ENCODE data around the gene POLE4. TPM values are rescaled to one million over a fixed set of nuclear protein-coding genes. Genes with fewer than 3 reads are reported as not detected.

The POLE4 gene
- total and polyA plus RNA-seq, 2 donors (not counting 1 experiment from before 2014, with no cell fraction given): 26.3 to 28.9 TPM

DNA sequence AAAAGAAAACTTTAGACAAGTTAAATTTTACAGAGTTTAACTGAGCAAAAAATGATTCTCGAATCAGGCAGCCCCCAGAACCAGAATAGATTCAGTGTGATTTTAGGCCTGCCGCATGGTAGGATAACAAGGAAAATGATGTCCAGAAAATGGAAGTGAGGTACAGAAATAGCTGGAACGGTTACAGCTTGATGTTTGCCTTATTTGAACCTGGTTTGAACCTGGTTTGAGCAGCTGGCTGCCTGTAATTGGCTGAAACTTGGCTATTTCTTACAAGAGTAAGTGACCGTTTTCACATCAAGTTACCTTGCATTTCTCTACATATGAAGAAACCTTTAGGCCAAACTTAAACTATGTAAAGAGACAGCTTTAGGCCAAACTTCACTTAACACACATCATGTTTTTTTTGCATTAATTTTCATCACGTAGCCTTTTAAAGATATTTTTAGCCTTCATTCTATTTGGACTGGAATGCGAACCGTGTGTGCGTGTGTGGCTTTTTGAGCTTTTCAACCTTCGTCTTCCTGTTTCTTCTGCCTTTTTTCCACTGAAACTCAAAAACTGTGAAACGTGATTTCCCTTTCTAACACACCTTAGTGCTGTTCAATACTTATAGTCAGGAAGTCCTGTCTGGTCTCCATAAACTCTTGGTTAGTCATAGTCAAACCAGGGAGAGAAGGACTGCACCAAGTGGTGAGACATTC, 4.5 kb upstream of the POLE4 start:
- no peaks in the 10 kb centered on the region for H3K4me1 ChIP-seq (ENCODE audit: control insufficient read depth, extremely low read depth, insufficient read depth, low read length)
- no peak for DNase-seq (ENCODE audit: low read depth in 2 of 2)
- no peak overlapping the region for H3K9ac ChIP-seq (ENCODE audit: insufficient read depth, low read length)
- H3K9me3 ChIP-seq (ENCODE audit: control insufficient read depth, insufficient read depth, low read depth, low read length): no peaks in the 10 kb centered on the region
- H3K27ac ChIP-seq (ENCODE audit: insufficient read depth, low read length): no peak overlapping the region
- H3K4me2 ChIP-seq (ENCODE audit: extremely low read depth, insufficient read depth, low read length): no peak overlapping the region
- H2AFZ ChIP-seq (ENCODE audit: low read length): no peak overlapping the region
- TF ChIP-seq EZH2 (IDR thresholded peaks at IDR 0.05; ENCODE audit: low read length, missing control alignments): no peak
- no peaks in the 10 kb centered on the region for H3K79me2 ChIP-seq (ENCODE audit: control insufficient read depth, insufficient read depth, low read length)
- no peak overlapping the region for H3K4me3 ChIP-seq (replicated peaks in 1 of 4; ENCODE audit: control extremely low read depth in 1 of 4, insufficient read depth in 1 of 4, low read depth in 3 of 4, low read length in 4 of 4)
- no peaks in the 10 kb centered on the region for H3K36me3 ChIP-seq (ENCODE audit: control insufficient read depth, insufficient read depth, low read length)
- H4K20me1 ChIP-seq (ENCODE audit: control insufficient read depth, extremely low read depth, insufficient read depth, low read length): no peaks in the 10 kb centered on the region
- H3K27me3 ChIP-seq (ENCODE audit: control insufficient read depth, insufficient read depth, low read length): no peaks in the 10 kb centered on the region

DNA sequence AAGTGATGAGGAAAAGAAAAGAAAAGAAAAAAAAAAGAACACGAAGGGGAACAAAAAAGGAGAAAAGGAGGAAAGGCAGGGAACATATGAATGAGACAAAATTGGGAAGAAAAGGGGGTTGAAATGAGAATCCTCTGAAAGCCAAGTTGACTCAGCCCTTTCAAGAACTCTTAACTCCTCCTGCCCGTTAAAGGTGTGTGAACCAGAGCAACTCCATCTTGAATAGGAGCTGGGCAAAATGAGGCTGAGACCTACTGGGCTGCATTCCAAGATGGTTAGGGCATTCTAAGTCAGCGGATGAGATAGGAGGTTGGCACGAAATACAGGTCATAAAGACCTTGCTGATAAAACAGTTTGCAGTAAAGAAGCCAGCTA, 4.0 kb upstream of the POLE4 start:
- Histone ChIP-seq H3K4me3 (replicated peaks in 1 of 4; ENCODE audit: control extremely low read depth in 1 of 4, insufficient read depth in 1 of 4, low read depth in 3 of 4, low read length in 4 of 4) (no peak overlapping the region), H3K4me2 (ENCODE audit: extremely low read depth, insufficient read depth, low read length) (no peak overlapping the region), H4K20me1 (ENCODE audit: control insufficient read depth, extremely low read depth, insufficient read depth, low read length) (no peaks in the 10 kb centered on the region), H3K27me3 (ENCODE audit: control insufficient read depth, insufficient read depth, low read length) (no peaks in the 10 kb centered on the region), H3K9ac (ENCODE audit: insufficient read depth, low read length) (no peak overlapping the region), H3K27ac (ENCODE audit: insufficient read depth, low read length) (no peak overlapping the region), H2AFZ (ENCODE audit: low read length) (no peak overlapping the region), H3K4me1 (ENCODE audit: control insufficient read depth, extremely low read depth, insufficient read depth, low read length) (no peaks in the 10 kb centered on the region), H3K36me3 (ENCODE audit: control insufficient read depth, insufficient read depth, low read length) (no peaks in the 10 kb centered on the region), H3K79me2 (ENCODE audit: control insufficient read depth, insufficient read depth, low read length) (no peaks in the 10 kb centered on the region), H3K9me3 (ENCODE audit: control insufficient read depth, insufficient read depth, low read depth, low read length) (no peaks in the 10 kb centered on the region)
- TF ChIP-seq, protein P1, sequence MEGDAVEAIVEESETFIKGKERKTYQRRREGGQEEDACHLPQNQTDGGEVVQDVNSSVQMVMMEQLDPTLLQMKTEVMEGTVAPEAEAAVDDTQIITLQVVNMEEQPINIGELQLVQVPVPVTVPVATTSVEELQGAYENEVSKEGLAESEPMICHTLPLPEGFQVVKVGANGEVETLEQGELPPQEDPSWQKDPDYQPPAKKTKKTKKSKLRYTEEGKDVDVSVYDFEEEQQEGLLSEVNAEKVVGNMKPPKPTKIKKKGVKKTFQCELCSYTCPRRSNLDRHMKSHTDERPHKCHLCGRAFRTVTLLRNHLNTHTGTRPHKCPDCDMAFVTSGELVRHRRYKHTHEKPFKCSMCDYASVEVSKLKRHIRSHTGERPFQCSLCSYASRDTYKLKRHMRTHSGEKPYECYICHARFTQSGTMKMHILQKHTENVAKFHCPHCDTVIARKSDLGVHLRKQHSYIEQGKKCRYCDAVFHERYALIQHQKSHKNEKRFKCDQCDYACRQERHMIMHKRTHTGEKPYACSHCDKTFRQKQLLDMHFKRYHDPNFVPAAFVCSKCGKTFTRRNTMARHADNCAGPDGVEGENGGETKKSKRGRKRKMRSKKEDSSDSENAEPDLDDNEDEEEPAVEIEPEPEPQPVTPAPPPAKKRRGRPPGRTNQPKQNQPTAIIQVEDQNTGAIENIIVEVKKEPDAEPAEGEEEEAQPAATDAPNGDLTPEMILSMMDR (conservative IDR thresholded peaks at IDR 0.05 in 1 of 2, IDR thresholded peaks at IDR 0.05 in 1 of 2; ENCODE audit: low read depth in 1 of 2, low read length in 2 of 2): no peak
- no peak for TF ChIP-seq EZH2 (IDR thresholded peaks at IDR 0.05; ENCODE audit: low read length, missing control alignments)
- DNase-seq (ENCODE audit: low read depth in 2 of 2): no peak

DNA sequence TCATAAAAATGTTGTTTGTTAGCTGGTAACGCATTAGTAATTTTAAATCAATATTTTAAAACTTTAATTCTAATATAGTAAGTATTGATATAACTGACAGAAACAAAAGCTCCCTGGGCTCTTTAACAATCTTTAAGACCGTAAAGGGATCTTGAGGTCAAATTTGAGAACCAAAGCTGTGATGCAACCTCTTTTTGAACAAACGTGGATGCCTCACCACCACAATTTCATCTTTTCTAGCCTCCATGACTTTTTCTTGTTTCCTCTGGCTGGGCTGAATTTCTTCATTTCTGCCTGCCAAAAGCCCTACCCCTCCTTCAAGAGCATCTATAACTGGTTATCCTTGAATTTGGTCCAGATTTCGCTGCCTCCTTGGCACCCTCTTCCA, 563 bp upstream of the POLE4 start:
- H3K9ac ChIP-seq (ENCODE audit: insufficient read depth, low read length): peak overlapping the region; percentile 94
- H3K4me1 ChIP-seq (ENCODE audit: control insufficient read depth, extremely low read depth, insufficient read depth, low read length): no peaks in the 10 kb centered on the region
- H3K27ac ChIP-seq (ENCODE audit: insufficient read depth, low read length): peak overlapping the region; percentile 90
- H4K20me1 ChIP-seq (ENCODE audit: control insufficient read depth, extremely low read depth, insufficient read depth, low read length): no peaks in the 10 kb centered on the region
- peak overlapping the region; percentile 69 for H3K4me2 ChIP-seq (ENCODE audit: extremely low read depth, insufficient read depth, low read length)
- no peak for TF ChIP-seq EZH2 (IDR thresholded peaks at IDR 0.05; ENCODE audit: low read length, missing control alignments)
- TF ChIP-seq, protein P1 (conservative IDR thresholded peaks at IDR 0.05 in 1 of 2, IDR thresholded peaks at IDR 0.05 in 1 of 2; ENCODE audit: low read depth in 1 of 2, low read length in 2 of 2): no peak
- H3K4me3 ChIP-seq (replicated peaks in 1 of 4; ENCODE audit: control extremely low read depth in 1 of 4, insufficient read depth in 1 of 4, low read depth in 3 of 4, low read length in 4 of 4): peak overlapping the region; percentile 58 to 70 (median 60)
- no peaks in the 10 kb centered on the region for H3K79me2 ChIP-seq (ENCODE audit: control insufficient read depth, insufficient read depth, low read length)
- H3K27me3 ChIP-seq (ENCODE audit: control insufficient read depth, insufficient read depth, low read length): no peaks in the 10 kb centered on the region
- H3K36me3 ChIP-seq (ENCODE audit: control insufficient read depth, insufficient read depth, low read length): no peaks in the 10 kb centered on the region
- H3K9me3 ChIP-seq (ENCODE audit: control insufficient read depth, insufficient read depth, low read depth, low read length): no peaks in the 10 kb centered on the region
- no peak for DNase-seq (ENCODE audit: low read depth in 2 of 2)
- peak overlapping the region; percentile 77 for H2AFZ ChIP-seq (ENCODE audit: low read length)

Data from fibroblast of lung (primary cell).